H1 (cell line): Measurements from ENCODE around the gene MRPL42. TPM values are rescaled to one million over a fixed set of nuclear protein-coding genes. Genes with fewer than 3 reads are reported as not detected.

Experiments
- CTCF ChIA-PET: fragments of 300-600 bp; sonication (Branson Sonifier 250); formaldehyde crosslinking; loops from one replicate; lab custom pipeline; 2021; ENCODE audit not compliant: partially characterized antibody; lab: Charles Lee
- POLR2A ChIA-PET: fragments of 300-600 bp; sonication (Branson Sonifier 250); formaldehyde crosslinking; loops from one replicate; lab custom pipeline; 2021; ENCODE audit warnings: inconsistent platforms; ENCODE audit not compliant: partially characterized antibody; lab: Charles Lee
- DNase-seq, 2 experiments: peaks; one replicate each; pipeline versions ENCODE4 v3.0.0 to v3.0.0-alpha.2; 2010 to 2022; ENCODE audit warnings: low spot score in 2 of 2, low read depth in 1 of 2, mixed read lengths in 1 of 2
- FAIRE-seq: peaks from 2 replicates; lab custom pipeline; 2011; peaks lifted over from hg19 to GRCh38; lab: Jason Lieb, UNC
- H2AFZ ChIP-seq: 2 replicates; pipeline ENCODE4 v1.8.1; 2012; ENCODE audit warnings: low read length, inconsistent platforms
- H2AK5ac ChIP-seq: 2 replicates; pipeline ENCODE4 v1.6.1; 2013; ENCODE audit warnings: low read depth, low read length
- H2BK120ac ChIP-seq: replicated peaks from 2 replicates; pipeline ENCODE3; 2013; ENCODE audit warnings: low read depth, low read length, inconsistent platforms
- H2BK12ac ChIP-seq: 2 replicates; pipeline ENCODE4 v1.6.1; 2013; ENCODE audit warnings: low read depth, low read length
- H2BK15ac ChIP-seq: 2 replicates; pipeline ENCODE4 v1.6.1; 2013; ENCODE audit warnings: low read length
- H2BK20ac ChIP-seq: 2 replicates; pipeline ENCODE4 v1.6.1; 2013; ENCODE audit warnings: low read length
- H2BK5ac ChIP-seq: 2 replicates; pipeline ENCODE4 v1.6.1; 2013; ENCODE audit warnings: low read depth, low read length
- H3K14ac ChIP-seq: 2 replicates; pipeline ENCODE4 v1.6.1; 2013; ENCODE audit warnings: inconsistent platforms; ENCODE audit not compliant: insufficient read length
- H3K18ac ChIP-seq: 2 replicates; pipeline ENCODE4 v1.6.1; 2013; ENCODE audit warnings: low read length; ENCODE audit errors: extremely low read depth
- H3K23ac ChIP-seq: 2 replicates; pipeline ENCODE4 v1.6.1; 2013; ENCODE audit warnings: inconsistent platforms; ENCODE audit not compliant: insufficient read length
- H3K23me2 ChIP-seq: 2 replicates; pipeline ENCODE4 v1.6.1; 2013; ENCODE audit warnings: low read depth, low read length
- H3K27ac ChIP-seq: 2 replicates; pipeline ENCODE4 v1.6.1; 2011; ENCODE audit warnings: low read depth, low read length, inconsistent platforms
- H3K27me3 ChIP-seq, 4 experiments: replicated peaks in 1 of 4; 1 replicate in 1 of 4; 2 replicates in 3 of 4; pipeline versions ENCODE4 v1.6.1 to v1.8.1; 2011 to 2013; ENCODE audit warnings: low read length in 3 of 4, mild to moderate bottlenecking in 3 of 4, inconsistent platforms in 2 of 4, mixed read lengths in 2 of 4, moderate library complexity in 1 of 4; ENCODE audit not compliant: control insufficient read depth in 3 of 4, insufficient read depth in 3 of 4; ENCODE audit errors: extremely low read depth in 1 of 4
- H3K36me3 ChIP-seq, 4 experiments: 2 replicates each; pipeline versions ENCODE4 v1.6.1 to v1.8.1; 2011 to 2013; ENCODE audit warnings: mild to moderate bottlenecking in 4 of 4, low read length in 3 of 4, moderate library complexity in 2 of 4, control low read depth in 1 of 4, inconsistent platforms in 1 of 4; ENCODE audit not compliant: insufficient read depth in 4 of 4, control insufficient read depth in 2 of 4
- H3K4ac ChIP-seq: replicated peaks from 2 replicates; pipeline ENCODE3; 2013; ENCODE audit warnings: low read length, low read depth, mixed read lengths, inconsistent platforms; ENCODE audit not compliant: insufficient read length
- H3K4me1 ChIP-seq, 4 experiments: replicated peaks in 1 of 4; 1 replicate in 1 of 4; 2 replicates in 3 of 4; pipeline versions ENCODE4 v1.6.1 to v1.8.1; 2011 to 2013; ENCODE audit warnings: low read length in 3 of 4, inconsistent platforms in 2 of 4, mixed read lengths in 1 of 4; ENCODE audit not compliant: insufficient read depth in 4 of 4, control insufficient read depth in 3 of 4
- H3K4me2 ChIP-seq, 2 experiments: 2 replicates each; pipeline versions ENCODE4 v1.6.1 to v1.8.1; 2011 to 2013; ENCODE audit warnings: low read depth in 2 of 2, low read length in 2 of 2, control low read depth in 1 of 2, inconsistent platforms in 1 of 2, mild to moderate bottlenecking in 1 of 2; ENCODE audit not compliant: insufficient read depth in 1 of 2
- H3K4me3 ChIP-seq, 4 experiments: fragments of 200-600, 300-600 bp in 1 of 4; sonication (generic), shearing (Covaris generic), sonication (Bioruptor Twin) in 1 of 4; 2 replicates each; pipeline versions ENCODE4 v1.5.1 to v1.8.1; 2011 to 2016; ENCODE audit warnings: low read length in 4 of 4, low read depth in 3 of 4, control low read depth in 2 of 4, inconsistent platforms in 2 of 4, mild to moderate bottlenecking in 2 of 4, mixed read lengths in 1 of 4, moderate library complexity in 1 of 4; ENCODE audit not compliant: insufficient read depth in 2 of 4; ENCODE audit errors: extremely low read depth in 1 of 4
- H3K56ac ChIP-seq: replicated peaks from 2 replicates; pipeline ENCODE3; 2013; ENCODE audit warnings: low read depth, mild to moderate bottlenecking, mixed read lengths, low read length, inconsistent platforms; ENCODE audit not compliant: insufficient read length
- H3K79me1 ChIP-seq: 2 replicates; pipeline ENCODE4 v1.6.1; 2013; ENCODE audit warnings: low read depth, low read length, control low read depth
- H3K79me2 ChIP-seq, 2 experiments: 2 replicates each; pipeline versions ENCODE4 v1.6.1 to v1.8.1; 2012 to 2013; ENCODE audit warnings: low read length in 2 of 2, mild to moderate bottlenecking in 2 of 2, inconsistent platforms in 1 of 2; ENCODE audit not compliant: insufficient read depth in 2 of 2, control insufficient read depth in 1 of 2
- H3K9ac ChIP-seq, 4 experiments: replicated peaks in 1 of 4; 1 replicate in 1 of 4; 2 replicates in 3 of 4; pipeline versions ENCODE4 v1.6.1 to v1.8.1; 2011 to 2013; ENCODE audit warnings: low read depth in 3 of 4, low read length in 3 of 4, control low read depth in 2 of 4, mild to moderate bottlenecking in 2 of 4, moderate library complexity in 2 of 4, inconsistent platforms in 1 of 4; ENCODE audit errors: extremely low read depth in 1 of 4
- H3K9me3 ChIP-seq, 2 experiments: 2 replicates each; pipeline versions ENCODE4 v1.6.1 to v1.8.1; 2012 to 2013; ENCODE audit warnings: mild to moderate bottlenecking in 2 of 2, moderate library complexity in 2 of 2, control low read depth in 1 of 2, inconsistent platforms in 1 of 2, low read depth in 1 of 2, low read length in 1 of 2, mixed read lengths in 1 of 2; ENCODE audit not compliant: insufficient read depth in 2 of 2
- H4K20me1 ChIP-seq, 2 experiments: replicated peaks in 1 of 2; 2 replicates each; pipeline versions ENCODE3 to v1.8.1; 2011 to 2013; ENCODE audit warnings: inconsistent platforms in 2 of 2, low read length in 2 of 2, mild to moderate bottlenecking in 1 of 2; ENCODE audit not compliant: insufficient read depth in 2 of 2, control insufficient read depth in 1 of 2
- H4K5ac ChIP-seq: 2 replicates; pipeline ENCODE4 v1.6.1; 2013; ENCODE audit warnings: low read length, low read depth, mixed read lengths, inconsistent platforms; ENCODE audit not compliant: insufficient read length
- H4K8ac ChIP-seq: 2 replicates; pipeline ENCODE4 v1.8.0; 2013; ENCODE audit warnings: mild to moderate bottlenecking, moderate library complexity, low read length, inconsistent platforms; ENCODE audit not compliant: insufficient read depth; ENCODE audit errors: extremely low read depth
- H4K91ac ChIP-seq: replicated peaks from 2 replicates; pipeline ENCODE3; 2013; ENCODE audit warnings: low read length, mixed read lengths, inconsistent platforms; ENCODE audit not compliant: insufficient read length
- CEBPB ChIP-seq: IDR thresholded peaks from 2 replicates; pipeline ENCODE4 v1.6.1; 2012; ENCODE audit warnings: low read depth, low read length
- CREB1 ChIP-seq: IDR thresholded peaks from 2 replicates; pipeline ENCODE4 v1.6.1; 2012; ENCODE audit warnings: inconsistent platforms
- EP300 ChIP-seq, 2 experiments: IDR thresholded peaks; 1 replicate in 1 of 2; 2 replicates in 1 of 2; pipeline ENCODE4 v1.6.1; 2011 to 2012; ENCODE audit warnings: low read depth in 2 of 2, low read length in 2 of 2, mild to moderate bottlenecking in 2 of 2, borderline replicate concordance in 1 of 2, inconsistent platforms in 1 of 2, moderate library complexity in 1 of 2
- NRF1 ChIP-seq: IDR thresholded peaks from 2 replicates; pipeline ENCODE4 v1.6.1; 2011; ENCODE audit warnings: mild to moderate bottlenecking, low read depth, low read length, improper control_type of control experiment
- POLR2AphosphoS5 ChIP-seq: IDR thresholded peaks from 2 replicates; pipeline ENCODE4 v1.6.1; 2011; ENCODE audit warnings: low read depth, low read length
- RNF2 ChIP-seq: fragments of 200-900, 300-1000 bp; sonication (generic); IDR thresholded peaks from 2 replicates; pipeline ENCODE4 v1.7.1; 2016; ENCODE audit warnings: borderline replicate concordance, low read depth, mild to moderate bottlenecking, antibody characterized with exemption, low read length; ENCODE audit not compliant: poor library complexity, severe bottlenecking; ENCODE audit errors: missing control alignments
- RXRA ChIP-seq: IDR thresholded peaks from 2 replicates; pipeline ENCODE4 v1.6.1; 2011; ENCODE audit warnings: low read depth, mild to moderate bottlenecking, low read length, moderate library complexity; ENCODE audit not compliant: insufficient read depth
- SP4 ChIP-seq: IDR thresholded peaks from 2 replicates; pipeline ENCODE4 v1.6.1; 2012; ENCODE audit warnings: low read length, inconsistent platforms
- SRF ChIP-seq: IDR thresholded peaks from 2 replicates; pipeline ENCODE4 v1.6.1; 2011; ENCODE audit warnings: mild to moderate bottlenecking, low read depth, low read length, moderate library complexity
- SUZ12 ChIP-seq: fragments of 200-600 bp; sonication (generic); IDR thresholded peaks from 2 replicates; pipeline ENCODE4 v1.6.1; 2012; ENCODE audit warnings: mild to moderate bottlenecking, inconsistent platforms, low read length, moderate library complexity, mixed read lengths
- YY1 ChIP-seq: IDR thresholded peaks from 2 replicates; pipeline ENCODE4 v1.6.1; 2011; ENCODE audit warnings: low read depth, mild to moderate bottlenecking, low read length
- WGBS, 2 experiments: shearing (Covaris generic) in 1 of 2; methylation state at CpG; one replicate each; pipeline versions ENCODE4 v1.1.6 to v1.1.7; 2013 to 2015; ENCODE audit warnings: low lambda C conversion rate in 2 of 2, mixed read lengths in 2 of 2, inconsistent platforms in 1 of 2, low coverage in 1 of 2, missing lambda C conversion rate in 1 of 2; ENCODE audit not compliant: insufficient replicate concordance in 2 of 2, insufficient coverage in 1 of 2, insufficient read length in 1 of 2; ENCODE audit errors: extremely low coverage in 1 of 2, missing lambda C conversion rate in 1 of 2; 5-methylcytosine and 5-hydroxymethylcytosine counted together
- polyA plus RNA-seq, 7 experiments: library from polyadenylated mRNA; depleted of rRNA in 3 of 7; stranded (reverse) in 5 of 7; unstranded in 2 of 7; fragments of >200 nt in 5 of 7; fragments of 200-250 nt in 2 of 7; gene quantifications; 1 replicate in 5 of 7; 2 replicates in 1 of 7; 4 replicates in 1 of 7; pipeline versions ENCODE4 v1.2.1 to v1.2.3, GENCODE V29; 2011 to 2013; ENCODE audit warnings: missing spikeins in 2 of 7, mixed read lengths in 2 of 7
- total RNA-seq: library from RNA; stranded (reverse); fragmentation: NEBNext Ultra II Directional; extraction: Animal tissue kit (Norgen Biotek cat#: 25700); gene quantifications from 2 replicates; pipeline ENCODE4 v1.2.1, GENCODE V29; 2021
- TF ChIP-seq, protein P1 (sequence below): IDR thresholded peaks from 2 replicates; pipeline ENCODE4 v1.6.1; 2011; ENCODE audit warnings: low read depth, mild to moderate bottlenecking, low read length; ENCODE audit not compliant: insufficient read depth

Gene MRPL42
- total and polyA plus RNA-seq, 2 of the 8 experiments (the other 6 are each of a cell fraction or from before 2014, with no cell fraction given), result 110 to 176 TPM

DNA sequence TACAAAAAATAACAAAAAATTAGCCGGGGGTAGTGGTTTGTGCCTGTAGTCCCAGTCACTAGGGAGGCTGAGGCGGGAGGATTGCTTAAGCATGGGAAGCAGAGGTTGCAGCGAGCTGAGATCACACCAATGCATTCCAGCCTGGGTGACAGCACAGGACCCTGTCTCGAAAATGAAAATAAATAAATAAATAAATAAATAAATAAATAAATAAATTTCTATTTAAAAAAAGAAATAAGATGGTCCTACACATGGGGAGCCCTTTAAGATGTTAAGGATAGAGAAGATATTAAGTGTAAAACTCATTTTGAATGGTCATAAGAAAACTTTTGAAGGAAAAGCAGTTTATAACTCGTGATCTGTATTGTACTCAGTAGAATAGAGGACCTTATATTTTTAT lies 8.2 kb upstream of the MRPL42 start:
- Histone ChIP-seq H3K56ac (no peak overlapping the region), H3K4me3 (no peak overlapping the region), H4K91ac (no peak overlapping the region), H2BK12ac (no peak overlapping the region), H2BK20ac (no peak overlapping the region), H3K4me2 (no peak overlapping the region), H2BK5ac (no peak overlapping the region), H2BK15ac (no peak overlapping the region), H3K79me1 (no peaks in the 10 kb centered on the region), H3K9ac (no peak overlapping the region), H3K27me3 (no peaks in the 10 kb centered on the region), H4K8ac (no peak overlapping the region), H3K9me3 (no peaks in the 10 kb centered on the region), H3K79me2 (no peaks in the 10 kb centered on the region), H4K20me1 (peaks cover 0 to 2% of the 10 kb centered on the region in 2 experiments), H4K5ac (no peak overlapping the region), H2AK5ac (no peak overlapping the region), H3K14ac (no peak overlapping the region), H3K36me3 (no peaks in the 10 kb centered on the region), H3K23ac (no peak overlapping the region), H3K23me2 (no peaks in the 10 kb centered on the region), H3K4me1 (no peaks in the 10 kb centered on the region; a peak in 1 of 7 replicates), H2BK120ac (no peak overlapping the region), H3K4ac (no peak overlapping the region), H3K18ac (no peak overlapping the region), H2AFZ (no peak overlapping the region), H3K27ac (no peak overlapping the region)
- POLR2A ChIA-PET, result interaction anchor here (1.3 to 1.4 kb wide), 2 partner anchors 8 to 9 kb away, joined by 3 to 4 read pairs; no protein-coding TSS in a partner anchor
- no peak for TF ChIP-seq CEBPB
- no peak for TF ChIP-seq CREB1
- TF ChIP-seq SUZ12, result no peak
- no peak for TF ChIP-seq SP4
- TF ChIP-seq, protein P1, sequence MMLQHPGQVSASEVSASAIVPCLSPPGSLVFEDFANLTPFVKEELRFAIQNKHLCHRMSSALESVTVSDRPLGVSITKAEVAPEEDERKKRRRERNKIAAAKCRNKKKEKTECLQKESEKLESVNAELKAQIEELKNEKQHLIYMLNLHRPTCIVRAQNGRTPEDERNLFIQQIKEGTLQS, result no peak
- TF ChIP-seq RXRA, result no peak
- no peak for TF ChIP-seq YY1
- no peak for TF ChIP-seq SRF
- TF ChIP-seq POLR2AphosphoS5, result no peak
- TF ChIP-seq RNF2, result no peak
- no peak for TF ChIP-seq EP300 (IDR thresholded peaks at IDR 0.05; ENCODE audit: borderline replicate concordance in 1 of 2, low read depth in 2 of 2, low read length in 2 of 2)
- TF ChIP-seq NRF1, result no peak
- FAIRE-seq, result no peak
- CTCF ChIA-PET, result no interaction called here
- WGBS, 2 experiments, result 89% methylated on average over 5 of the region's 5 CpGs; no CpG with 5 or more reads in 1 of the 2 experiments
- DNase-seq, result no peak
